ENCODE data around the gene AHCY.
A peak's percentile ranks its signal among the peaks of the same experiment; 100 is the strongest.
"Not testable (repeated sequence)": the region's sequence is repeated elsewhere in the genome, so short reads cannot be mapped to it uniquely, and the experiment has no call there.

Gene AHCY

GRCh38 chr20:34322267-34323105 lies 19.3 kb upstream of the AHCY start:
- no peak for FAIRE-seq

- FAIRE-seq, result no peak
These were observed 17.7 kb upstream of the AHCY start for GRCh38 chr20:34320861-34321260.

- no peak for FAIRE-seq
These were observed 15.7 kb upstream of the AHCY start for GRCh38 chr20:34318609-34319443.

GRCh38 chr20:34316196-34316814 lies 13.2 kb upstream of the AHCY start:
- FAIRE-seq, result no peak

GRCh38 chr20:34315236-34315635 lies 12.1 kb upstream of the AHCY start:
- FAIRE-seq, result no peak

- peak; percentile 45 for FAIRE-seq
These were observed 9.5 kb upstream of the AHCY start for GRCh38 chr20:34312544-34313217.

GRCh38 chr20:34312024-34312460 lies 8.9 kb upstream of the AHCY start:
- no peak for FAIRE-seq

- FAIRE-seq, result no peak
These were observed 8.2 kb upstream of the AHCY start for GRCh38 chr20:34311118-34312023.

GRCh38 chr20:34310481-34311117 lies 7.4 kb upstream of the AHCY start:
- FAIRE-seq, result no peak

GRCh38 chr20:34309691-34310090 lies 6.5 kb upstream of the AHCY start:
- no peak for FAIRE-seq

- FAIRE-seq, result no peak
These were observed 2.4 kb upstream of the AHCY start for GRCh38 chr20:34305333-34306230.

- no peak for FAIRE-seq
These were observed 838 bp downstream of the AHCY start for GRCh38 chr20:34302312-34302722.

GRCh38 chr20:34301587-34302311 lies 1.4 kb downstream of the AHCY start:
- FAIRE-seq, result no peak

GRCh38 chr20:34300809-34301586 lies 2.2 kb downstream of the AHCY start:
- FAIRE-seq, result no peak

GRCh38 chr20:34300256-34300806 lies 2.8 kb downstream of the AHCY start:
- no peak for FAIRE-seq

- FAIRE-seq, result no peak
These were observed 3.4 kb downstream of the AHCY start for GRCh38 chr20:34299556-34300255.

- FAIRE-seq, result not testable (repeated sequence)
These were observed 4.8 kb downstream of the AHCY start for GRCh38 chr20:34298294-34298784.

Data from endometrium (tissue), 2 donors.